GM19467 (cell line): ENCODE data around the gene CSRNP3.

ENCODE experiments used
- ATAC-seq: cut with Tn5 transposase; IDR thresholded peaks from one replicate; pipeline ENCODE4 v1.9.1; 2021; ENCODE audit warnings: mild to moderate bottlenecking, moderate library complexity; ENCODE audit not compliant: unreplicated experiment

CSRNP3 gene

GRCh38 chr2:165469417-165469816, at the start of gene CSRNP3:
Gene CSRNP3 (plus strand): TSS chr2:165469698. CDS start chr2:165595066, 125,368 bp downstream.
- no peak for ATAC-seq

- ATAC-seq = no peak
These were observed 49.3 kb upstream of the CSRNP3 start for GRCh38 chr2:165420231-165420630.

GRCh38 chr2:165423081-165423480, 46.4 kb upstream of the CSRNP3 start:
- no peak for ATAC-seq

GRCh38 chr2:165425556-165425955, 43.9 kb upstream of the CSRNP3 start:
- ATAC-seq = no peak

GRCh38 chr2:165427686-165428085, 41.8 kb upstream of the CSRNP3 start:
- ATAC-seq = no peak

GRCh38 chr2:165428926-165429325, 40.6 kb upstream of the CSRNP3 start:
- ATAC-seq = no peak

GRCh38 chr2:165431014-165431413, 38.5 kb upstream of the CSRNP3 start:
- no peak for ATAC-seq

- ATAC-seq = no peak
These were observed 37.1 kb upstream of the CSRNP3 start for GRCh38 chr2:165432234-165432966.

- ATAC-seq = no peak
These were observed 34.5 kb upstream of the CSRNP3 start for GRCh38 chr2:165434865-165435496.

GRCh38 chr2:165435611-165436010, 33.9 kb upstream of the CSRNP3 start:
- no peak for ATAC-seq

GRCh38 chr2:165436559-165436958, 32.9 kb upstream of the CSRNP3 start:
- ATAC-seq = no peak

- no peak for ATAC-seq
These were observed 29.1 kb upstream of the CSRNP3 start for GRCh38 chr2:165440367-165440766.

GRCh38 chr2:165443511-165443910, 26.0 kb upstream of the CSRNP3 start:
- no peak for ATAC-seq

- no peak for ATAC-seq
These were observed 21.1 kb upstream of the CSRNP3 start for GRCh38 chr2:165448406-165448805.

GRCh38 chr2:165450156-165450555, 19.3 kb upstream of the CSRNP3 start:
- ATAC-seq = no peak

GRCh38 chr2:165452327-165452726, 17.2 kb upstream of the CSRNP3 start:
- no peak for ATAC-seq

GRCh38 chr2:165453561-165454094, 15.9 kb upstream of the CSRNP3 start:
- ATAC-seq = no peak

- no peak for ATAC-seq
These were observed 14.6 kb upstream of the CSRNP3 start for GRCh38 chr2:165454905-165455304.

- ATAC-seq = no peak
These were observed 13.5 kb upstream of the CSRNP3 start for GRCh38 chr2:165456027-165456426.

- ATAC-seq = no peak
These were observed 7.1 kb upstream of the CSRNP3 start for GRCh38 chr2:165462443-165462842.

GRCh38 chr2:165466386-165466785, 3.1 kb upstream of the CSRNP3 start:
- ATAC-seq = no peak

- ATAC-seq = no peak
These were observed 1.6 kb upstream of the CSRNP3 start for GRCh38 chr2:165467921-165468320.
